Limb (tissue), 2 donors: ENCODE measurements around the gene SERPINA6.
"Not testable (repeated sequence)": the region's sequence is repeated elsewhere in the genome, so short reads cannot be mapped to it uniquely, and the experiment has no call there.

ENCODE experiments used
- DNase-seq, 2 donors: peaks; one replicate each; pipeline ENCODE4 v3.0.0-alpha.2; 2016; ENCODE audit errors: extremely low spot score in 2 of 2

SERPINA6 gene

GRCh38 chr14:94354638-94355185, 31.6 kb upstream of the SERPINA6 start:
- no peak for DNase-seq

- not testable (repeated sequence) for DNase-seq
Observed at GRCh38 chr14:94354190-94354589, 31.1 kb upstream of the SERPINA6 start.

GRCh38 chr14:94349276-94349675, 26.1 kb upstream of the SERPINA6 start:
- DNase-seq, result no peak

GRCh38 chr14:94348836-94349235, 25.7 kb upstream of the SERPINA6 start:
- DNase-seq, result no peak

- DNase-seq, result no peak
Observed at GRCh38 chr14:94346841-94347240, 23.7 kb upstream of the SERPINA6 start.

GRCh38 chr14:94346065-94346786, 23.1 kb upstream of the SERPINA6 start:
- not testable (repeated sequence) for DNase-seq

GRCh38 chr14:94345344-94346064, 22.4 kb upstream of the SERPINA6 start:
- DNase-seq, result no peak

GRCh38 chr14:94344389-94344788, 21.3 kb upstream of the SERPINA6 start:
- no peak for DNase-seq

GRCh38 chr14:94343238-94344005, 20.3 kb upstream of the SERPINA6 start:
- no peak for DNase-seq

GRCh38 chr14:94342334-94342934, 19.3 kb upstream of the SERPINA6 start:
- peak; percentile 86 to 94 for DNase-seq

GRCh38 chr14:94341656-94342333, 18.7 kb upstream of the SERPINA6 start:
- no peak for DNase-seq

GRCh38 chr14:94340533-94340932, 17.4 kb upstream of the SERPINA6 start:
- DNase-seq, result no peak

- DNase-seq, result no peak
Observed at GRCh38 chr14:94338023-94338422, 14.9 kb upstream of the SERPINA6 start.

GRCh38 chr14:94337274-94337673, 14.1 kb upstream of the SERPINA6 start:
- no peak for DNase-seq

GRCh38 chr14:94334872-94335271, 11.7 kb upstream of the SERPINA6 start:
- DNase-seq, result no peak

- DNase-seq, result no peak
Observed at GRCh38 chr14:94332587-94332986, 9.5 kb upstream of the SERPINA6 start.

GRCh38 chr14:94332063-94332583, 9.0 kb upstream of the SERPINA6 start:
- DNase-seq, result no peak

- no peak for DNase-seq
Observed at GRCh38 chr14:94331462-94331861, 8.3 kb upstream of the SERPINA6 start.

GRCh38 chr14:94330857-94331256, 7.7 kb upstream of the SERPINA6 start:
- DNase-seq, result no peak

- DNase-seq, result no peak
Observed at GRCh38 chr14:94330432-94330831, 7.3 kb upstream of the SERPINA6 start.

- no peak for DNase-seq
Observed at GRCh38 chr14:94329857-94330256, 6.7 kb upstream of the SERPINA6 start.
